ENCODE data around the gene FAM237B.

DNA sequence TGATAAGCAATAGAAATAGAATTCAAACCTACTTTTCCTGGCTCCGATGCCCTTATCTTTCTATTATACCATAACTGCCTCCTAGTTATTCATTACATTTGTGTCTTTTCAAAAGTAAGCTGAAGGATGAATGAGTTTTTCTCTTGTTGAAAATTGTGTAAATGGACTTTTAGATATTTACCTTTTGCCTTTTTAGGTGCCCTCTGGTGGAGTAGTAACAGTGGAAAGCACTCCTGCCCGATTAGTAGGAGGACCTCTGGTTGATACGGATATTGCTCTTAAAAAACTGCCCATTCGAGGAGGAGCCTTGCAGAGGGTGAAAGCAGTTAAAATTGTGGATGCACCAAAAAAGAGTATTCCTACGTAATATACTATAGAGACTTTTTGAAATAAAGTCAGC, 11.2 kb downstream of the FAM237B start:
- TF ChIP-seq, protein P1, sequence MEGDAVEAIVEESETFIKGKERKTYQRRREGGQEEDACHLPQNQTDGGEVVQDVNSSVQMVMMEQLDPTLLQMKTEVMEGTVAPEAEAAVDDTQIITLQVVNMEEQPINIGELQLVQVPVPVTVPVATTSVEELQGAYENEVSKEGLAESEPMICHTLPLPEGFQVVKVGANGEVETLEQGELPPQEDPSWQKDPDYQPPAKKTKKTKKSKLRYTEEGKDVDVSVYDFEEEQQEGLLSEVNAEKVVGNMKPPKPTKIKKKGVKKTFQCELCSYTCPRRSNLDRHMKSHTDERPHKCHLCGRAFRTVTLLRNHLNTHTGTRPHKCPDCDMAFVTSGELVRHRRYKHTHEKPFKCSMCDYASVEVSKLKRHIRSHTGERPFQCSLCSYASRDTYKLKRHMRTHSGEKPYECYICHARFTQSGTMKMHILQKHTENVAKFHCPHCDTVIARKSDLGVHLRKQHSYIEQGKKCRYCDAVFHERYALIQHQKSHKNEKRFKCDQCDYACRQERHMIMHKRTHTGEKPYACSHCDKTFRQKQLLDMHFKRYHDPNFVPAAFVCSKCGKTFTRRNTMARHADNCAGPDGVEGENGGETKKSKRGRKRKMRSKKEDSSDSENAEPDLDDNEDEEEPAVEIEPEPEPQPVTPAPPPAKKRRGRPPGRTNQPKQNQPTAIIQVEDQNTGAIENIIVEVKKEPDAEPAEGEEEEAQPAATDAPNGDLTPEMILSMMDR (IDR thresholded peaks at IDR 0.05; ENCODE audit: low read depth, low read length, poor library complexity, severe bottlenecking): no peak
- TF ChIP-seq EZH2phosphoT487 (IDR thresholded peaks at IDR 0.05; ENCODE audit: borderline replicate concordance, low read length): no peak
